Activated CD8-positive, alpha-beta memory T cell treated with anti-CD3 and anti-CD28 coated beads for 1 hour (primary cell): ENCODE results near the gene COX15.
"Not testable (repeated sequence)": the region's sequence is repeated elsewhere in the genome, so short reads cannot be mapped to it uniquely, and the experiment has no call there.

Experiments
- DNase-seq, 2 donors: peaks; one replicate each; pipeline ENCODE4 v3.0.0-alpha.2; 2020; ENCODE audit warnings: low read depth in 1 of 2; ENCODE audit errors: extremely low read depth in 1 of 2

The COX15 gene

GRCh38 chr10:99742254-99742653, 10.3 kb upstream of the COX15 start:
- DNase-seq = no peak

GRCh38 chr10:99740933-99741559, 9.1 kb upstream of the COX15 start:
- DNase-seq = no peak

GRCh38 chr10:99740260-99740659, 8.3 kb upstream of the COX15 start:
- DNase-seq = no peak

GRCh38 chr10:99734111-99734510, 2.2 kb upstream of the COX15 start:
- not testable (repeated sequence) for DNase-seq

GRCh38 chr10:99733366-99733765, 1.4 kb upstream of the COX15 start:
- no peak for DNase-seq

DNA sequence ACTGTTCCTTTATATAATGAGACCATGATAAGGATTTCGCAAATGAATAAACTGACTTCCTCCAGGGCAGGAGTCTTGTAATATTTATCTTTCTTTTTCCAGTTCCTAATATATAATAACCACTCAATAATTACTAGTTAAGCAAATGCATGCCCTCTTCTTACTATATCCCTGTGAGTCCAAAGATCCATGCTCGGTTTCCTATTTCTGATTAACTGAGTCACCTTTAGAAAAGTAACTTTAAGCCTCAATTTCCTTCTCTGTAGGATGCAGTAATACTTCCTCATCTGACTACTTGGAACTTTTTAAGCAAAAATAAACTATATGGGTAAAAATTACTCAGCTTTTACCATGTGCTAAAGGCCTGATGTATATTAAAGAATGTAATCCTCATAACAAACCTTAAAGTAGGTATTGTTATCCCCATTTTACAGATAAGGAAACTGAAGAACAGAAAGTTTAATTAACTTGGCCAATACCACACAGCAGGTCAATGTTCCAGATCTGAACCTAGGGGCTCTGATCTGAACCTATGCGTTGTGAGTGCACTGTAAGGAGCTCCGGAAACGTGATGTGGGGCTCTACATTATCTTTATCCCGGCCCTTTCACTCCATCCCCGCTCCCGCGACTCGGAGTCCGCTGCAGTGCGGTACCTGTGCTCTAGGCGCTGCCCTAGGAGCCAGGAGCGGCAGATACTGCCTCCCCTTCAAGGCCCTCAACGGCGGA, 458 bp downstream of the COX15 start:
- DNase-seq = no peak

DNA sequence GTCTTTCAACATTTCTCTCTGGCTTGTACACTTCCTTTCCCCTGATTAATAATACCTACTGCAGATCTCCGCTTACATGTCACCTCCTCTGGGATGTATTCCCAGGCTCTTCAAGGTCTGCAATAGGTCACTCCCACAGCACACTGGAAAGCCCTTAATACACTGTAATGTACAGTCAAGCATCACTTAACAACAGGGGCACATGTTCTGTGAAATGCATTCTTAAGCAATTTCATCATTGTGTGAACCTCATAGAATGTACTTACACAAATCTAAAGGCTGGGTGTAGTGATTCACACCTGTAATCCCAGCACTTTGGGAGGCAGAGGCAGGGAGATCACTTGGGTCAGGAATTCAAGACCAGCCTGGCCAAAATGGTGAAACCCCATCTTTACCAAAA, 1.9 kb downstream of the COX15 start:
- DNase-seq = no peak

GRCh38 chr10:99720387-99720786, 11.5 kb downstream of the COX15 start:
- DNase-seq = no peak

DNA sequence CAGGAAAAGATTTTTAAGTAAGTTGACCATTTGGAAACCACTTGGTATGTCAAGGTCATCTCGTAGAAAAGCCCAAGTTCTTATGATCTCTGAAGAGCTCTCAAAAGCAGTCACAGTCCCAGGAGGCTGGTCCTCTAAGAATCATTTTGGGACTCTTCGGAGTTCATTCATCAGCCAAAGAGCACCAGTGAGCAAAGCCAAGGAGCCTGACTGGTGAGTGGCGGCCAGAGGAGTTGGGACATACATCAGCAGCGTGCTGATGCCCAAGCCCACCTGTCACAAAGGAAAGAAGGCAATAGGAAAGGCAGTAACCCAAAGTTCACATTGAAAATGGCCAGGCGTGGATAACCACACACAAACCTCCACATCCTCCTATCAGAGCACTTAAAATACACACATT, 17.5 kb downstream of the COX15 start:
- no peak for DNase-seq

GRCh38 chr10:99711129-99711719, 20.7 kb downstream of the COX15 start:
- no peak for DNase-seq

- DNase-seq = no peak
Observed at GRCh38 chr10:99709480-99710229, 22.3 kb downstream of the COX15 start.

GRCh38 chr10:99708428-99709012, 23.4 kb downstream of the COX15 start:
- no peak for DNase-seq

DNA sequence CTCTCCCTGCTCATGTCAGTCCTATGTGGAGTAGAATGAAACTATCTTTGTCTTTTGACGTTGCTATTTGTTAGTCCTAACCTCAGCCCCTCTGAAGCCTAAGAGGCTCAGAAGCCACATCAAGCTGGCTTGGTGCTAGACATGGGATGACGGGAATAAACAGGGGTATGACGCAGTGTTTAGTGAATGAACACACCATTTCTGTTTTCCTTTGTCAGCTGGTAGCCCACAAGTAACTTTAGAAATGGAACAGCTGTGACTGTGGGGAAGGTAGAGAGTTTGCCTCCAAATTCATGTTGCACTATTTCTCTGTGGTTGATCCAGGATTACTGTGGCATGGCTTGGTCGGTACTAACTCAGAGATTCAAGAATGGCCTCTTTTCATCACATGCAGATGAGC, 31.3 kb downstream of the COX15 start:
- no peak for DNase-seq

GRCh38 chr10:99698504-99699080, 33.3 kb downstream of the COX15 start:
- no peak for DNase-seq

GRCh38 chr10:99695761-99696160, 36.2 kb downstream of the COX15 start:
- DNase-seq = no peak

DNA sequence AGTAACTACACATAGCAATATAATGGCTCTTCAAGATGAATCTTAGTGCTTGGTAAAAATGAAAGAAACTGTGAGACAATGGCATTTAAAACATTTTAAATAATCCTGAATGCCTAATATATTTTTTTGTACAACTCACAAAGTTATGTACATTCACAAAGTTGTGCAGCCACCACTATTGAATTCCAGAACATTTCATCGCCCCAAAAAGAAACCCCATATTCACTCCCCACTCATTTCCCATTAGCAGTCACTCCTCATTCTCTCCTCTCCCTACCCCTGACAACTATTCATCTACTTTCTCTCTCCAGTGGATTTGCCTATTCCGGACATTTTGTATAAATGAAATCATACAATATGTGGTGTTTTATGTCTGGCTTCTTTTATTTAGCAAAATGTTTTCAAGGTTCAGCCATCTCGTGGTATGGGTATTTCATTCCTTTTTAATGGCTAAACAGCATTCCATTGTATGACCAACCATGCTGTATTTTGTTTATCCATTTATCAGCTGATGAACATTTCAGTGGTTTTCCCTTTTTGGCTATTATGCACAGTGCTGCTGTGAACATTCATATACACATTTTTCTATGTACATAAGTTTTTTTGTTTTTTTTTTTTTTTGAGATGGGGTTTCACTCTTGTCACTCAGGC, 37.9 kb downstream of the COX15 start:
- no peak for DNase-seq

DNA sequence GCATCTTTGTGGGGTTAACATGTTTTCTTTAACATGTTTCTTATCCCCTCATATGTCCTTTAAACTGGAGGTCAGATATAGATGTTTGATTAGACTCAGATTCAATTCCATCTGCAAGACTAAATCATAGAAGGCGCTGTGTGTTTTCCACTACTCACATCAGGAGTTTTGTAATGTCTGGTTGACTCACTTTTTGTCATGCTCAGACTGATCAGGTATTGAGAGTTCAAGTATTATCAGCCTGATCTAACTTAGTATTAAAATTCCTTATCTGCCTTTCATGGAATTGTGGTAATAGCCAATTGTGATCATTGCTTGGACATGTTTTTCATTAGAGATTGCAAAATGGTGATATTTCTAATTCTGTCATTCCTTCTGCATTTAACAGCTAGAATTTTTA, 42.5 kb downstream of the COX15 start:
- no peak for DNase-seq

GRCh38 chr10:99685597-99685967, 46.3 kb downstream of the COX15 start:
- no peak for DNase-seq

GRCh38 chr10:99682752-99683151, 49.2 kb downstream of the COX15 start:
- DNase-seq = no peak
